Measurements from ENCODE around the gene ADCK2.

The ADCK2 gene

GRCh38 chr7:140680886-140681285 lies 8.1 kb downstream of the ADCK2 start:
- H3K9me3 ChIP-seq (ENCODE audit: low read depth, low read length), result no peaks in the 10 kb centered on the region
- H3K4me3 ChIP-seq, result no peak overlapping the region
- H3K36me3 ChIP-seq (ENCODE audit: insufficient read depth, low read length), result peaks cover 14% of the 10 kb centered on the region
- TF ChIP-seq EZH2 (IDR thresholded peaks at IDR 0.05) (no peak), FOXP2 (optimal IDR thresholded peaks at IDR 0.05; ENCODE audit: control extremely low read depth, extremely low read length, insufficient read depth) (no peak), POLR2AphosphoS5 (IDR thresholded peaks at IDR 0.05; ENCODE audit: borderline replicate concordance, low read depth, low read length) (no peak)
- no peak for DNase-seq (ENCODE audit: low read depth, low spot score)
- H3K27ac ChIP-seq, result no peak overlapping the region
- no peak overlapping the region for H3K9ac ChIP-seq (ENCODE audit: insufficient read length)

- no peaks in the 10 kb centered on the region for H3K9me3 ChIP-seq (ENCODE audit: low read depth, low read length)
- H3K36me3 ChIP-seq (ENCODE audit: insufficient read depth, low read length), result peaks cover 10% of the 10 kb centered on the region
- H3K27ac ChIP-seq, result no peak overlapping the region
- DNase-seq (ENCODE audit: low read depth, low spot score), result no peak
- no peak overlapping the region for H3K4me3 ChIP-seq
- TF ChIP-seq POLR2AphosphoS5 (IDR thresholded peaks at IDR 0.05; ENCODE audit: borderline replicate concordance, low read depth, low read length) (no peak), EZH2 (IDR thresholded peaks at IDR 0.05) (no peak), FOXP2 (optimal IDR thresholded peaks at IDR 0.05; ENCODE audit: control extremely low read depth, extremely low read length, insufficient read depth) (no peak)
- H3K9ac ChIP-seq (ENCODE audit: insufficient read length), result no peak overlapping the region
Observed at GRCh38 chr7:140681766-140682165, 9.0 kb downstream of the ADCK2 start.

- TF ChIP-seq POLR2AphosphoS5 (IDR thresholded peaks at IDR 0.05; ENCODE audit: borderline replicate concordance, low read depth, low read length) (no peak), FOXP2 (optimal IDR thresholded peaks at IDR 0.05; ENCODE audit: control extremely low read depth, extremely low read length, insufficient read depth) (no peak), EZH2 (IDR thresholded peaks at IDR 0.05) (no peak)
- H3K27ac ChIP-seq, result no peak overlapping the region
- peaks cover 10% of the 10 kb centered on the region for H3K36me3 ChIP-seq (ENCODE audit: insufficient read depth, low read length)
- H3K9me3 ChIP-seq (ENCODE audit: low read depth, low read length), result no peaks in the 10 kb centered on the region
- no peak overlapping the region for H3K4me3 ChIP-seq
- no peak for DNase-seq (ENCODE audit: low read depth, low spot score)
- H3K9ac ChIP-seq (ENCODE audit: insufficient read length), result no peak overlapping the region
Observed at GRCh38 chr7:140683657-140684056, 10.9 kb downstream of the ADCK2 start.

- TF ChIP-seq EZH2 (IDR thresholded peaks at IDR 0.05) (no peak), POLR2AphosphoS5 (IDR thresholded peaks at IDR 0.05; ENCODE audit: borderline replicate concordance, low read depth, low read length) (no peak), FOXP2 (optimal IDR thresholded peaks at IDR 0.05; ENCODE audit: control extremely low read depth, extremely low read length, insufficient read depth) (no peak)
- Histone ChIP-seq H3K4me3 (no peak overlapping the region), H3K36me3 (ENCODE audit: insufficient read depth, low read length) (peaks cover 10% of the 10 kb centered on the region), H3K27ac (no peak overlapping the region), H3K9ac (ENCODE audit: insufficient read length) (no peak overlapping the region), H3K9me3 (ENCODE audit: low read depth, low read length) (no peaks in the 10 kb centered on the region)
- no peak for DNase-seq (ENCODE audit: low read depth, low spot score)
Observed at GRCh38 chr7:140684066-140684950, 11.6 kb downstream of the ADCK2 start.

- DNase-seq (ENCODE audit: low read depth, low spot score), result no peak
- no peaks in the 10 kb centered on the region for H3K9me3 ChIP-seq (ENCODE audit: low read depth, low read length)
- H3K36me3 ChIP-seq (ENCODE audit: insufficient read depth, low read length), result peaks cover 5% of the 10 kb centered on the region
- no peak overlapping the region for H3K4me3 ChIP-seq
- no peak overlapping the region for H3K27ac ChIP-seq
- H3K9ac ChIP-seq (ENCODE audit: insufficient read length), result no peak overlapping the region
- no peak for TF ChIP-seq EZH2 (IDR thresholded peaks at IDR 0.05)
- TF ChIP-seq POLR2AphosphoS5 (IDR thresholded peaks at IDR 0.05; ENCODE audit: borderline replicate concordance, low read depth, low read length), result no peak
- TF ChIP-seq FOXP2 (optimal IDR thresholded peaks at IDR 0.05; ENCODE audit: control extremely low read depth, extremely low read length, insufficient read depth), result no peak
Observed at GRCh38 chr7:140685407-140686087, 12.8 kb downstream of the ADCK2 start.

GRCh38 chr7:140686921-140687320 lies 14.2 kb downstream of the ADCK2 start:
- no peaks in the 10 kb centered on the region; the same call in 1 of the 2 replicates for H3K36me3 ChIP-seq (ENCODE audit: insufficient read depth, low read length)
- no peak for DNase-seq (ENCODE audit: low read depth, low spot score)

GRCh38 chr7:140688341-140688740 lies 15.6 kb downstream of the ADCK2 start:
- DNase-seq (ENCODE audit: low read depth, low spot score), result no peak
- TF ChIP-seq EZH2 (IDR thresholded peaks at IDR 0.05), result no peak
- TF ChIP-seq FOXP2 (optimal IDR thresholded peaks at IDR 0.05; ENCODE audit: control extremely low read depth, extremely low read length, insufficient read depth), result no peak
- TF ChIP-seq POLR2AphosphoS5 (IDR thresholded peaks at IDR 0.05; ENCODE audit: borderline replicate concordance, low read depth, low read length), result no peak
- Histone ChIP-seq H3K36me3 (ENCODE audit: insufficient read depth, low read length) (no peaks in the 10 kb centered on the region; the same call in 1 of the 2 replicates), H3K27ac (no peak overlapping the region), H3K9ac (ENCODE audit: insufficient read length) (no peak overlapping the region), H3K4me3 (no peak overlapping the region), H3K9me3 (ENCODE audit: low read depth, low read length) (no peaks in the 10 kb centered on the region)

More at GRCh38 chr7:140686921-140687320, 14.2 kb downstream of the ADCK2 start:
- H3K4me3 ChIP-seq, result no peak overlapping the region
- no peak overlapping the region for H3K27ac ChIP-seq
- H3K9me3 ChIP-seq (ENCODE audit: low read depth, low read length), result no peaks in the 10 kb centered on the region
- H3K9ac ChIP-seq (ENCODE audit: insufficient read length), result no peak overlapping the region
- TF ChIP-seq POLR2AphosphoS5 (IDR thresholded peaks at IDR 0.05; ENCODE audit: borderline replicate concordance, low read depth, low read length), result no peak
- no peak for TF ChIP-seq EZH2 (IDR thresholded peaks at IDR 0.05)
- no peak for TF ChIP-seq FOXP2 (optimal IDR thresholded peaks at IDR 0.05; ENCODE audit: control extremely low read depth, extremely low read length, insufficient read depth)
